GM12892 (cell line): ENCODE measurements around the gene GPSM1.

Source experiments
- POLR2A ChIP-seq: IDR thresholded peaks from 2 replicates; pipeline ENCODE4 v1.6.1; 2011; ENCODE audit warnings: low read depth, low read length, control low read depth
- POLR2AphosphoS5 ChIP-seq: IDR thresholded peaks from 2 replicates; pipeline ENCODE4 v1.6.1; 2011; ENCODE audit warnings: low read depth, low read length, control low read depth

GRCh38 chr9:136303066-136303824 lies 24.1 kb upstream of the GPSM1 start:
- no peak for TF ChIP-seq POLR2A
- no peak for TF ChIP-seq POLR2AphosphoS5
